Measurements from ENCODE around the gene ZNF561.

- TF ChIP-seq CTCF (conservative IDR thresholded peaks at IDR 0.05 in 1 of 2, IDR thresholded peaks at IDR 0.05 in 1 of 2; ENCODE audit: extremely low read depth in 1 of 2, insufficient read depth in 1 of 2, low read depth in 1 of 2, low read length in 2 of 2), result no peak
- no peak for TF ChIP-seq EZH2 (IDR thresholded peaks at IDR 0.05; ENCODE audit: borderline replicate concordance, low read length)
These were observed 10.4 kb downstream of the ZNF561 start for GRCh38 chr19:9610484-9611113.

Measured in mammary epithelial cell (primary cell).